IMR-90 (cell line): ENCODE measurements around the gene MAP4. TPM values are rescaled to one million over a fixed set of nuclear protein-coding genes. Genes with fewer than 3 reads are reported as not detected.

Source experiments
- ATAC-seq: fragments of 200-7000 bp; cut with Tn5 transposase; 2 replicates; pipeline ENCODE4 v1.9.1; 2020; ENCODE audit warnings: low read depth, mild to moderate bottlenecking, moderate library complexity
- BruUV-seq: library from RNA; stranded (reverse); fragments of 400-500 nt; replicated peaks from 2 replicates; lab custom pipeline; 2021; lab: Mats Ljungman, UMichigan
- CTCF ChIA-PET: fragments of 300-600 bp; formaldehyde crosslinking; extraction: SDS; loops from one replicate; lab custom pipeline; 2021; ENCODE audit warnings: antibody characterized with exemption; lab: Yijun Ruan, JAX
- POLR2A ChIA-PET: fragments of 300-600 bp; sonication (Branson Sonifier 250); formaldehyde crosslinking; loops from one replicate; lab custom pipeline; 2022; ENCODE audit warnings: antibody characterized with exemption; ENCODE audit not compliant: unreplicated experiment; lab: Charles Lee
- DNase-seq: peaks from one replicate; pipeline ENCODE4 v3.0.0; 2013
- H2AFZ ChIP-seq: replicated peaks from 2 replicates; pipeline ENCODE3; 2013; ENCODE audit warnings: low read length, mild to moderate bottlenecking; ENCODE audit not compliant: poor library complexity
- H2AK5ac ChIP-seq: 2 replicates; pipeline ENCODE4 v1.6.1; 2013; ENCODE audit warnings: low read depth, low read length, inconsistent platforms
- H2AK9ac ChIP-seq: replicated peaks from 2 replicates; pipeline ENCODE3; 2013; ENCODE audit warnings: mild to moderate bottlenecking, low read depth, low read length, moderate library complexity; ENCODE audit not compliant: poor library complexity
- H2BK120ac ChIP-seq: 2 replicates; pipeline ENCODE4 v1.6.1; 2013; ENCODE audit warnings: low read depth, low read length, inconsistent platforms
- H2BK15ac ChIP-seq: 3 replicates; pipeline ENCODE4 v1.6.1; 2013; ENCODE audit warnings: low read depth, low read length, inconsistent platforms
- H2BK20ac ChIP-seq: 2 replicates; pipeline ENCODE4 v1.6.1; 2013; ENCODE audit warnings: low read depth, mild to moderate bottlenecking, inconsistent platforms, low read length, moderate library complexity
- H2BK5ac ChIP-seq: 2 replicates; pipeline ENCODE4 v1.6.1; 2013; ENCODE audit warnings: mild to moderate bottlenecking, low read depth, low read length, inconsistent platforms; ENCODE audit not compliant: poor library complexity, severe bottlenecking
- H3K14ac ChIP-seq: replicated peaks from 2 replicates; pipeline ENCODE4 v1.6.1; 2013; ENCODE audit warnings: low read depth, low read length, inconsistent platforms
- H3K18ac ChIP-seq: 2 replicates; pipeline ENCODE4 v1.6.1; 2013; ENCODE audit warnings: low read depth, low read length, control low read depth
- H3K23ac ChIP-seq: 2 replicates; pipeline ENCODE4 v1.6.1; 2013; ENCODE audit warnings: low read depth, low read length, inconsistent platforms
- H3K27ac ChIP-seq: 2 replicates; pipeline ENCODE4 v1.5.1; 2013; ENCODE audit warnings: mild to moderate bottlenecking, control low read depth, low read length; ENCODE audit not compliant: insufficient read depth
- H3K27me3 ChIP-seq: 2 replicates; pipeline ENCODE4 v1.6.1; 2013; ENCODE audit warnings: low read length; ENCODE audit not compliant: control insufficient read depth, insufficient read depth
- H3K36me3 ChIP-seq: 2 replicates; pipeline ENCODE4 v1.6.1; 2013; ENCODE audit warnings: low read length, mixed read lengths; ENCODE audit not compliant: control insufficient read depth, insufficient read depth
- H3K4ac ChIP-seq: 2 replicates; pipeline ENCODE4 v1.6.1; 2013; ENCODE audit warnings: low read depth, low read length, inconsistent platforms
- H3K4me1 ChIP-seq: 2 replicates; pipeline ENCODE4 v1.6.1; 2013; ENCODE audit warnings: low read length, mixed read lengths; ENCODE audit not compliant: control insufficient read depth, insufficient read depth
- H3K4me2 ChIP-seq: 2 replicates; pipeline ENCODE4 v1.6.1; 2013; ENCODE audit warnings: low read depth, mild to moderate bottlenecking, control low read depth, low read length, moderate library complexity
- H3K4me3 ChIP-seq: 2 replicates; pipeline ENCODE4 v1.5.1; 2013; ENCODE audit warnings: low read depth, mild to moderate bottlenecking, control low read depth, low read length, moderate library complexity; ENCODE audit not compliant: insufficient read depth
- H3K56ac ChIP-seq: 2 replicates; pipeline ENCODE4 v1.6.1; 2013; ENCODE audit warnings: low read length, inconsistent platforms; ENCODE audit not compliant: insufficient read depth; ENCODE audit errors: extremely low read depth
- H3K79me1 ChIP-seq, 2 experiments: 2 replicates each; pipeline ENCODE4 v1.6.1; 2013; ENCODE audit warnings: low read length in 2 of 2, inconsistent platforms in 1 of 2, low read depth in 1 of 2
- H3K9ac ChIP-seq: 2 replicates; pipeline ENCODE4 v1.6.1; 2013; ENCODE audit warnings: low read depth, low read length, control low read depth
- H3K9me1 ChIP-seq: 2 replicates; pipeline ENCODE4 v1.6.1; 2013; ENCODE audit warnings: low read length, inconsistent platforms; ENCODE audit not compliant: insufficient read depth
- H3K9me3 ChIP-seq: 2 replicates; pipeline ENCODE4 v1.6.1; 2013; ENCODE audit warnings: low read length; ENCODE audit not compliant: control insufficient read depth, insufficient read depth
- H4K20me1 ChIP-seq: 2 replicates; pipeline ENCODE4 v1.6.1; 2013; ENCODE audit warnings: low read length, inconsistent platforms; ENCODE audit not compliant: insufficient read depth
- H4K5ac ChIP-seq: 2 replicates; pipeline ENCODE4 v1.6.1; 2013; ENCODE audit warnings: mild to moderate bottlenecking, low read depth, low read length, control low read depth
- H4K8ac ChIP-seq, 2 experiments: 2 replicates each; pipeline ENCODE4 v1.6.1; 2013; ENCODE audit warnings: low read depth in 2 of 2, low read length in 2 of 2, control low read depth in 1 of 2, inconsistent platforms in 1 of 2
- H4K91ac ChIP-seq: 2 replicates; pipeline ENCODE4 v1.6.1; 2013; ENCODE audit warnings: low read depth, low read length, inconsistent platforms; ENCODE audit not compliant: insufficient read depth
- CEBPB ChIP-seq: IDR thresholded peaks from 2 replicates; pipeline ENCODE4 v1.6.1; 2012; ENCODE audit warnings: low read depth, low read length, improper control_type of control experiment
- MAFK ChIP-seq: IDR thresholded peaks from 2 replicates; pipeline ENCODE4 v1.6.1; 2012; ENCODE audit warnings: low read depth, low read length, improper control_type of control experiment
- MAZ ChIP-seq: IDR thresholded peaks from 2 replicates; pipeline ENCODE4 v1.6.1; 2012; ENCODE audit warnings: low read depth, mild to moderate bottlenecking, low read length, improper control_type of control experiment, moderate library complexity, borderline replicate concordance
- POLR2A ChIP-seq: IDR thresholded peaks from 2 replicates; pipeline ENCODE4 v1.6.1; 2012; ENCODE audit warnings: mild to moderate bottlenecking, low read depth, low read length
- RCOR1 ChIP-seq: IDR thresholded peaks from 2 replicates; pipeline ENCODE4 v1.6.1; 2012; ENCODE audit warnings: mild to moderate bottlenecking, low read length, improper control_type of control experiment; ENCODE audit not compliant: insufficient replicate concordance
- RFX5 ChIP-seq: IDR thresholded peaks from 2 replicates; pipeline ENCODE4 v1.8.0; 2012; ENCODE audit warnings: low read depth, mild to moderate bottlenecking, low read length, moderate library complexity
- SMC3 ChIP-seq: fragments of 150-350 bp; IDR thresholded peaks from 2 replicates; pipeline ENCODE4 v1.6.1; 2016; ENCODE audit warnings: low read depth, mild to moderate bottlenecking, antibody characterized with exemption, low read length, moderate library complexity
- USF2 ChIP-seq: fragments of 150-350 bp; IDR thresholded peaks from 2 replicates; pipeline ENCODE4 v1.6.1; 2017; ENCODE audit warnings: mild to moderate bottlenecking, antibody characterized with exemption, low read length, low read depth
- whole genome bisulfite sequencing, 2 experiments: methylation state at CpG; one replicate each; pipeline versions ENCODE4 v1.1.5 to v1.1.7; 2013; ENCODE audit warnings: missing lambda C conversion rate in 2 of 2; ENCODE audit not compliant: insufficient read length in 1 of 2; ENCODE audit errors: extremely low coverage in 2 of 2; 5-methylcytosine and 5-hydroxymethylcytosine counted together
- dilution Hi-C: fragments of 300-500 bp; cut with HindIII; formaldehyde crosslinking; loops from one replicate; pipeline ENCODE4 v1.14.3; 2018; ENCODE audit warnings: low sequenced_read_pairs; ENCODE audit not compliant: unreplicated experiment
- in situ Hi-C: fragments of 300-500 bp; cut with MboI; formaldehyde crosslinking; loops from 3 replicates; pipeline ENCODE4 v1.14.3; 2019; ENCODE audit warnings: low sequenced_read_pairs, inconsistent platforms, mixed read lengths
- intact Hi-C: fragments of 100-400 bp; cut with micrococcal nuclease; formaldehyde crosslinking; loops from 2 replicates; pipeline ENCODE4 v1.10.0; 2022
- polyA plus RNA-seq, 3 experiments: library from polyadenylated mRNA; depleted of rRNA; stranded (reverse); fragments of >200 nt; gene quantifications; 2 replicates each; pipeline ENCODE4 v1.2.3, GENCODE V29; 2012; ENCODE audit warnings: low replicate concordance in 1 of 3
- total RNA-seq: library from RNA; depleted of rRNA; stranded (reverse); fragments of >200 nt; gene quantifications from 2 replicates; pipeline ENCODE4 v1.2.3, GENCODE V29; 2012
- TF ChIP-seq, protein P1 (sequence below): fragments of 150-350 bp; IDR thresholded peaks from 2 replicates; pipeline ENCODE4 v1.6.1; 2016; ENCODE audit warnings: low read depth, mild to moderate bottlenecking, low read length, moderate library complexity, borderline replicate concordance

MAP4 gene
- total and polyA plus RNA-seq, 2 of the 4 experiments (the other 2 are of a cell fraction) = 87.8 to 216 TPM

- BruUV-seq = no TSS peak
- Histone ChIP-seq H3K14ac (no peak overlapping the region), H4K8ac (no peak overlapping the region), H3K4me3 (no peak overlapping the region), H3K23ac (no peak overlapping the region), H3K4me2 (no peak overlapping the region), H2AK9ac (no peak overlapping the region), H3K27ac (no peak overlapping the region), H2BK120ac (no peak overlapping the region), H3K79me1 (peaks cover 45 to 69% of the 10 kb centered on the region in 2 experiments), H2BK5ac (no peak overlapping the region), H3K36me3 (peaks cover 4% of the 10 kb centered on the region), H4K5ac (no peak overlapping the region), H3K9me3 (no peaks in the 10 kb centered on the region), H3K9ac (no peak overlapping the region), H2AFZ (no peak overlapping the region), H2BK20ac (no peak overlapping the region), H2BK15ac (no peak overlapping the region), H3K4me1 (no peaks in the 10 kb centered on the region), H3K18ac (no peak overlapping the region), H3K9me1 (peaks cover 10% of the 10 kb centered on the region), H3K4ac (no peak overlapping the region), H4K20me1 (peaks cover 53% of the 10 kb centered on the region; the same call in 1 of the 2 replicates), H4K91ac (no peak overlapping the region), H3K27me3 (no peaks in the 10 kb centered on the region), H3K56ac (no peak overlapping the region), H2AK5ac (no peak overlapping the region)
- ChIA-PET CTCF (interaction anchor here (1.4 kb wide), 1 partner anchor 10 kb away, joined by 4 read pairs; no protein-coding TSS in a partner anchor), POLR2A (no interaction called here)
- dilution Hi-C loops = no loop called here
- DNase-seq (peak; percentile 12), ATAC-seq (no peak; the same call in 1 of the 2 replicates)
- WGBS, 2 experiments = no CpG with 5 or more reads among the region's 1 CpG
- intact Hi-C loops = no loop called here
- TF ChIP-seq RCOR1 (no peak), SMC3 (no peak), USF2 (no peak), MAZ (no peak), RFX5 (no peak), MAFK (no peak), POLR2A (no peak), CEBPB (no peak)
- TF ChIP-seq, protein P1, sequence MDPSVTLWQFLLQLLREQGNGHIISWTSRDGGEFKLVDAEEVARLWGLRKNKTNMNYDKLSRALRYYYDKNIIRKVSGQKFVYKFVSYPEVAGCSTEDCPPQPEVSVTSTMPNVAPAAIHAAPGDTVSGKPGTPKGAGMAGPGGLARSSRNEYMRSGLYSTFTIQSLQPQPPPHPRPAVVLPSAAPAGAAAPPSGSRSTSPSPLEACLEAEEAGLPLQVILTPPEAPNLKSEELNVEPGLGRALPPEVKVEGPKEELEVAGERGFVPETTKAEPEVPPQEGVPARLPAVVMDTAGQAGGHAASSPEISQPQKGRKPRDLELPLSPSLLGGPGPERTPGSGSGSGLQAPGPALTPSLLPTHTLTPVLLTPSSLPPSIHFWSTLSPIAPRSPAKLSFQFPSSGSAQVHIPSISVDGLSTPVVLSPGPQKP = no peak
- in situ Hi-C loops = no loop called here
These were observed 61.6 kb downstream of the MAP4 start for GRCh38 chr3:47954567-47954966.
